ENCODE results near the gene UCP3. TPM values are rescaled to one million over a fixed set of nuclear protein-coding genes. Genes with fewer than 3 reads are reported as not detected.

UCP3 gene
- total and polyA plus RNA-seq, 2 of the 8 experiments (the other 6 are each of a cell fraction or from before 2014, with no cell fraction given): 0.85 to 1.3 TPM

DNA sequence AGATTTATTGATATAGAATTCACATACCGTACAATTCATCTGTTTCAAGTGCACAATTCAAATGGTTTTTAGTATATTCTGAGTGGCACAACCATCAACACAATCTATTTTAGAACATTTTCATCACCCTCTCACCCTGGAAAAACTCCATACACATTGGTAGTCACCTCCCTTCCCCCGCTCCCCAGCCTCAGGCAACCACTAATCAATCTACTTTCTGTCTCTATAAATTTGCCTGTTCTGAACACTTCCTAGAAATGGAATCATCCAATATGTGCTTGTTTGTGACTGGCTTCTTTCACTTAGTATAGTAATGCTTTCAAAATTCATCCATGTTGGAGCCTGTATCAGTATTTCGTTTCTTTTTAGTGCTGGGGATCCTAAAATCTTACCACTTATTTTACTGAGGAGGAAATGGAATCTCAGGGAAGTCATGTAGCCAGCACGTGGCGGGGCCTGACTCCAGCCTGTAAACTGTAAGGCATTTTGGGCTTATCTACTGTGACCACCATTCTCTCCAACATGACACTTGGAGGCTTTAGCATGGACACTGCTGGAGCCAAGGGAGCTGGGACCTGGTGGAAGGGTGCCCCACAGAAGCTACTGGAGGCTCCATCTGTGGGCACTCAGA is 905 bp upstream of the UCP3 start:
- Histone ChIP-seq H3K4me3 (ENCODE audit: extremely low read depth in 1 of 4, insufficient read depth in 2 of 4, low read depth in 3 of 4, low read length in 4 of 4) (no peak overlapping the region), H3K79me2 (ENCODE audit: control insufficient read depth in 1 of 2, insufficient read depth in 2 of 2, low read length in 2 of 2) (no peaks in the 10 kb centered on the region), H3K4me2 (ENCODE audit: insufficient read depth in 1 of 2, low read depth in 2 of 2, low read length in 2 of 2) (no peak overlapping the region), H3K79me1 (ENCODE audit: low read depth, low read length) (no peaks in the 10 kb centered on the region; the same call in 1 of the 2 replicates), H2BK15ac (ENCODE audit: low read length) (no peak overlapping the region), H4K5ac (ENCODE audit: insufficient read length, low read depth, low read length) (no peak overlapping the region), H3K27ac (ENCODE audit: low read depth, low read length) (no peak overlapping the region), H3K23me2 (ENCODE audit: low read depth, low read length) (no peaks in the 10 kb centered on the region), H3K27me3 (replicated peaks in 1 of 4; ENCODE audit: control insufficient read depth in 3 of 4, extremely low read depth in 1 of 4, insufficient read depth in 3 of 4, low read length in 3 of 4) (no peaks in the 10 kb centered on the region), H2AK5ac (ENCODE audit: low read depth, low read length) (no peak overlapping the region), H3K4ac (replicated peaks; ENCODE audit: insufficient read length, low read depth, low read length) (no peak overlapping the region), H3K36me3 (ENCODE audit: control insufficient read depth in 2 of 4, insufficient read depth in 4 of 4, low read length in 3 of 4) (no peaks in the 10 kb centered on the region), H3K9ac (replicated peaks in 1 of 4; ENCODE audit: extremely low read depth in 1 of 4, low read depth in 3 of 4, low read length in 3 of 4) (no peak overlapping the region), H3K56ac (replicated peaks; ENCODE audit: insufficient read length, low read depth, low read length) (no peak overlapping the region), H4K8ac (ENCODE audit: extremely low read depth, insufficient read depth, low read length) (no peak overlapping the region), H3K9me3 (ENCODE audit: insufficient read depth in 2 of 2, low read depth in 1 of 2, low read length in 1 of 2) (no peaks in the 10 kb centered on the region), H3K18ac (ENCODE audit: extremely low read depth, low read length) (no peak overlapping the region), H2BK20ac (ENCODE audit: low read length) (no peak overlapping the region), H4K20me1 (replicated peaks in 1 of 2; ENCODE audit: control insufficient read depth in 1 of 2, insufficient read depth in 2 of 2, low read length in 2 of 2) (peaks cover 0 to 3% of the 10 kb centered on the region in 2 experiments), H2AFZ (ENCODE audit: low read length) (no peak overlapping the region), H2BK5ac (ENCODE audit: low read depth, low read length) (no peak overlapping the region), H2BK120ac (replicated peaks; ENCODE audit: low read depth, low read length) (no peak overlapping the region), H3K4me1 (replicated peaks in 1 of 4; ENCODE audit: control insufficient read depth in 3 of 4, insufficient read depth in 4 of 4, low read length in 3 of 4) (no peaks in the 10 kb centered on the region), H4K91ac (replicated peaks; ENCODE audit: insufficient read length, low read length) (no peak overlapping the region), H2BK12ac (ENCODE audit: low read depth, low read length) (no peak overlapping the region), H3K23ac (ENCODE audit: insufficient read length) (no peak overlapping the region), H3K14ac (ENCODE audit: insufficient read length) (no peak overlapping the region)
- ChIA-PET CTCF (ENCODE audit: partially characterized antibody) (no interaction called here), POLR2A (ENCODE audit: partially characterized antibody) (interaction anchor here (2.6 kb wide), 1 partner anchor 9 kb away, joined by 7 read pairs; no protein-coding TSS in a partner anchor)
- DNase-seq (ENCODE audit: low read depth in 1 of 2, low spot score in 2 of 2) (no peak), FAIRE-seq (no peak)
- 84% methylated on average over 5 of the region's 5 CpGs; no CpG with 5 or more reads in 1 of the 2 experiments for WGBS, 2 experiments (ENCODE audit: extremely low coverage in 1 of 2, insufficient coverage in 1 of 2, insufficient read length in 1 of 2, insufficient replicate concordance in 2 of 2, low coverage in 1 of 2, low lambda C conversion rate in 2 of 2, missing lambda C conversion rate in 1 of 2)
- TF ChIP-seq SUZ12 (IDR thresholded peaks at IDR 0.05; ENCODE audit: low read length) (no peak), PHF8 (conservative IDR thresholded peaks at IDR 0.05; ENCODE audit: low read depth, low read length) (no peak), RXRA (IDR thresholded peaks at IDR 0.05; ENCODE audit: insufficient read depth, low read depth, low read length) (no peak), JUND (IDR thresholded peaks at IDR 0.05; ENCODE audit: low read length) (no peak), POU5F1 (IDR thresholded peaks at IDR 0.05; ENCODE audit: low read depth, low read length) (no peak), MAFK (IDR thresholded peaks at IDR 0.05; ENCODE audit: low read depth, low read length) (no peak), GTF2F1 (IDR thresholded peaks at IDR 0.05; ENCODE audit: borderline replicate concordance, low read depth, low read length) (no peak), SIN3A (conservative IDR thresholded peaks at IDR 0.05 in 1 of 2, IDR thresholded peaks at IDR 0.05 in 1 of 2; ENCODE audit: low read depth in 1 of 2, low read length in 2 of 2) (no peak), NANOG (IDR thresholded peaks at IDR 0.05; ENCODE audit: insufficient read depth, low read depth, low read length, poor library complexity, severe bottlenecking) (no peak), RNF2 (IDR thresholded peaks at IDR 0.05; ENCODE audit: borderline replicate concordance, low read depth, low read length, missing control alignments, poor library complexity, severe bottlenecking) (no peak), SP2 (IDR thresholded peaks at IDR 0.05; ENCODE audit: low read length) (no peak), ASH2L (IDR thresholded peaks at IDR 0.05; ENCODE audit: low read length) (no peak)

Measured in H1 (cell line).